ENCODE data around the gene CDH23.

CDH23 gene

DNA sequence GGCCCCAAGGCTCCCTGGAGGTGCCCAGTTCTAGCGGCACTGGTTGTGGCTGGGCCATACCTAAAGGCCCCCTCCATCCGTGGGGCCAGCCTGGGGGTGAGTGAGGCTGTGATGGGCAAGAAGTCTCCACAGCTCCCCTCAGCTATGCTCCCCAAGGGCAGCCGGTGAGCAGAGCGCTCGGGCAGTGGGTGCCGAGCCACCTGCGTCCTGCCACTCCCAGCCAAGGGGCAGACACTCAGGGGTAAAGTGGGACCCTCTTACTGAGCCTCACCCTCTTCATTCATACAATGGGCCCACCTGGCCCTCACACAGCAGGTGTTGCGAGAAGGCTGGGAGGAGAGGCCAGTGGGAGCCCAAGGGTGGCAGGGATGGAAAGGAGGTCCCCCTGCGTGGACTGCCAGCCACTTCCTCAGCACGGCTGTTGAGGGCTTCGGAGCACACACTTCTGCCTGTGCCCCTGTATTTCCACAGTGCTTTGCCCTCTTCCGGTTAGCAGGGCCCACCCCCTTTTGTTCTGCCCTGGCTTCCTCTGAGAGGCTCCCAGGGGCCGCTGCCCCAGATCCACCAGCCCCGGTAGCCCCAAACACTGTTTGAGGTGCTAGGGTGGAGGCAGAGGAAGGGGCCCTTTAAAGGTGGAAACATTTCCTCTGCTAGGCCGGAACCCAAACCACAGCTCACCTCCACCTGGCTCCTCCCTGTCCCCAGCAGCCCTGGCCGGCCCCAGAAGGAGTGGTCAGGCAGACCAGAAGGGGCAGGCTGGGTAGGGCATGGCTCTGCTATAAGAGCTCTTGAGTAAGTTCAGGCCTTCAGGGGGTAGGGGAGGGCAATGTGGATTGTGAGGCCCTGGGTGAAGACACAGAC is 339.2 kb downstream of the CDH23 start:
- peak; percentile 65 to 72 for DNase-seq

DNA sequence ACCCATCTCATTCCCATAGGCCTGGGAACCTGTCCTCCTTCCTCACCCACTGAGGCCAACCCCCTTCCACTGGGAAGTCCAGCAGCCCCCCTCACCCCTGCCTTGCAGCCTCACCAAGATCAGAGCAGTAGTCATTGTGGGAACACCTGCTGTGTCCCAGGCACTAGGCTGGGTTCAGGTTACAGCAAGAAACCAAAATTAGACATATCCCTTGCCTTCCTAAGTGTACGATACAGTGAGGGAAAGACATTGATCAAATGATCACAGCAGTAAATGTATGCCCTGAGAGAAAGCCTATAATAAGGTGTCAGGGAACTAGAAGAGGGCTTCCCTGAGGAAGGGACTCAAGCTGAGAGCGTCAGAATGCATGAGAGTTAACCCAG is 339.8 kb downstream of the CDH23 start:
- no peak for DNase-seq

DNA sequence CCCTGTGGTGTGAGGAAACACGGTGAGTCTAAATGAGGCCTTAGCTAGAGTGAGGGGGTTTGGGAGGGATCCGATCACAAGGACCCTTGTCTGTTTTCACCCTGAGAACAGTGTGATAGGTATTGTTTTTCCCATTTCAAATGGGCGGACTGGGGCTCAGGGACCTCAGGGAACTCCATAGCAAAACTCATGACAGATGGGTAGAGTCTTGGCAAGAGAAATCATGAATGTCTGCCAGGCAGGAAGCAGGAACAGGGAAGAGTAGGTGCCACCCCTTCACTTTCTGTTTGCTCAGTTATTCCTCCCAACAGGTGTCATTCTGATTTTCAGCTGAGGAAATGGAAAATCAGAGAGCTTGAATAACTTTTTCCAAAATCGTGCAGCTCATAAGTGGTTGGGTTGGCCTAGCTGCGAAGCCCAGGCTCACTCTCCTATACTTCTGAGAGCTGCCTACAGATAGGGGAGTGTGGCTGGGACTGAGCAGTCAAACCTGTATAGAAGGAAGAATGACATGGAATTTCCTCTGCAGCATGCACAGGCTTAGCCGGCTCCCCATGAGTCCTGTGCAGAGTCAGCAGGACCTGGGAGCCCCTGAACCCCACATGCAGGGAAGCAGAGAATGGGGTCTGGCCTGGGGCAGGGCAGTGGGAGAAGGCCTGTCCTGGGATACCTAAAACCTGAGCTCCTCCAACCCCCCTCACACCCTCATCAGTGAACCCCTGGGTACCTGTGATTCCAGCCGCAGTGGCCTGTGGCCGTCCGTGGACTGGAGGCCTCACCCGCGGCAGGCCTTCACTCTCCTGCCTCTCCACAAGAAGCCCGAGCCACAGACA is 340.5 kb downstream of the CDH23 start:
- DNase-seq = no peak

DNA sequence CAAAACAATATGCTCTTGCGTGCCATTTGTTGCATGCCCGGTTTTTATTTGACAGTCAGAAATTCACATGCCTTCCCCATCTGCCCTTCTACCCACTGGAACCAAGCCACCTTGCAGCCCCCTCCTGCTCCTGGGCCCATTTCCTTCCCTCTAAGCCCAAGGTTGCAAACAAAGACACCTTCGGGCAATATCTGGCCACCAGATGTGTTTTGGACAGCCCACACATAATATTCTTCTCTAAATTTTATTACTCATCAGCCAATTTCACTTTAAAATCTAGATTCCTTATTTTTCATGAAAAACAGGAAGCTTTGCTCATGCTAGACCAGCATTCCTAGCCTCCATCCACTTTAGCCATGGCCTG is 341.1 kb downstream of the CDH23 start:
- DNase-seq = no peak

DNA sequence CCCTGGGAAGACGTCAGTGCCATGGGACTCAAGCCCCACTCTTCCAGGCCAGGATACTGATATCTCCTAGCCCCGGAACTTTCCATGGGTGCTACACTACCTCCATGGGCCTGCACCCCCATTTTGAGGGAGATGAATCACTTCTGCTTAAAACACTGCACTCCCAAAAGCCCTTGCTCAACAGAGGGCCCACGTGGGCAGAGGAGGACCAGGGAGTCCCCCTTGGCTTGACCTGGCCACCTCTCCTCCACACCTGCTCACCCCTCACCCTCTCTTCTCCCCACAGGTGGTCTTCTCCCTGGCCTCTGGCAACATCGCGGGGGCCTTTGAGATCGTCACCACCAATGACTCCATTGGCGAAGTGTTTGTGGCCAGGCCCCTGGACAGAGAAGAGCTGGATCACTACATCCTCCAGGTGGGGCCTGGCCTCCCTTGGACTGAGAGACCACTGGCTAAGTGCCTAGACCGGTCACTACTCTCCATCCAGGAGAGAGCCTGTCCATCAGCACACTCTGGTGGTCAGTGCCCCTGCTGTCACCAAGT is 342.7 kb downstream of the CDH23 start:
- no peak for DNase-seq

DNA sequence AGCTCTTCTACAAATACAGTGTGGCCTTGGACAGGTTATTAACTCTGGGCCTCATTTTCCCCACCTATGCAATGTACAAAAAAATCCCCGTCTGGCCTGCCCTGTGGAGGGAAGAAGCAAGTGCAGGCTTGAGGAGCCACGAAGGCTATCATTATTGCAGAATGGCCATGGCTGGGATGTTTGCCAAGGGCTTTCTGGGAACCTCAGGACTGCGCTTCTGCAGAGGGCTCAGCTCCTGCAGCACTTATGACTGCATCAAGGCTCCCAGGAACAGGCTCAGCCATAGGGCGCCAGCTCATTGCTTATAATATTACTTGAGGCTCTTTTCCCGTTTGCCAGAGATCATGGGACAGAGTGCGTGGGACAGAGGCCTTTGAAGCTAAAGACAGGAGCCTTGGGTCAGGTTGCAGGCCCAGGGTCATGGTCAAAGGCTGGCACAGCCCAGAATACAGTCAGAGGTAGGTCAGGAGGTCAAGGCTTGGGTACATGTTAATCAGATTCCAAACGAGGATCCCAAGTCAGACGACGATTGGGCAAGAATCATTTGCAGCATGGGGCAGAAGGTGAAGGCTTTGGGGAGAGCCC is 343.4 kb downstream of the CDH23 start:
- DNase-seq = no peak

DNA sequence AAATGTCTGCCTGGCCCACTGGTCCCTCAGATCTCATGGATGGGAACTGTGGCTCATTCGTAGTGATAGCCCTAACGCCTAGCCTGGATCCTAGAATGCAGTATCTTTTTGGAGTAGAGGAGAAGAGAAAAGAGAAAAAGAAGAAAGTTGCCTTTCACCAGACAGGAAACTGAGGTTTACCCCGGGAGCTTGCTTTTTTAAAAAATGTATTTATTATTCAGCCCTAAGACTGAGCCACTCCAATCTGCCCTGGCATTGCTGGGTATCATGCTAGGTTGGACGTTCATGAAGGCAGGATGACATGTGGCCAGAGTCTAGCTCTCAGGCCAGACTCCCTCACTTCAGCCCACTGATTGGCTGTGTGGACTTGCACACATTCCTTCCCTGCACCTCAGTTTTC is 344.3 kb downstream of the CDH23 start:
- no peak for DNase-seq

DNA sequence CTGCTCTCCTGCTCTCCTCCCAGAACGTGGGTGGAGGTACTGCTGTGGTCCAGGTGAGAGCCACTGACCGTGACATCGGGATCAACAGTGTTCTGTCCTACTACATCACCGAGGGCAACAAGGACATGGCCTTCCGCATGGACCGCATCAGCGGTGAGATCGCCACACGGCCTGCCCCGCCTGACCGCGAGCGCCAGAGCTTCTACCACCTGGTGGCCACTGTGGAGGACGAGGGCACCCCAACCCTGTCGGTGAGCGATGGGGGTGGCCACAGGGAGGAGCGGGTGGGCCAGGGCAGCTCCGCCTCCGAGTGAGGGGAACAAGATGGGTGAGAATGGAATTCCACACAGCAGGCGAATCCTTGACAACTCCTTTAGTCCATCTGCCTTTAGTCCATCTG is 345.0 kb downstream of the CDH23 start:
- DNase-seq = no peak

DNA sequence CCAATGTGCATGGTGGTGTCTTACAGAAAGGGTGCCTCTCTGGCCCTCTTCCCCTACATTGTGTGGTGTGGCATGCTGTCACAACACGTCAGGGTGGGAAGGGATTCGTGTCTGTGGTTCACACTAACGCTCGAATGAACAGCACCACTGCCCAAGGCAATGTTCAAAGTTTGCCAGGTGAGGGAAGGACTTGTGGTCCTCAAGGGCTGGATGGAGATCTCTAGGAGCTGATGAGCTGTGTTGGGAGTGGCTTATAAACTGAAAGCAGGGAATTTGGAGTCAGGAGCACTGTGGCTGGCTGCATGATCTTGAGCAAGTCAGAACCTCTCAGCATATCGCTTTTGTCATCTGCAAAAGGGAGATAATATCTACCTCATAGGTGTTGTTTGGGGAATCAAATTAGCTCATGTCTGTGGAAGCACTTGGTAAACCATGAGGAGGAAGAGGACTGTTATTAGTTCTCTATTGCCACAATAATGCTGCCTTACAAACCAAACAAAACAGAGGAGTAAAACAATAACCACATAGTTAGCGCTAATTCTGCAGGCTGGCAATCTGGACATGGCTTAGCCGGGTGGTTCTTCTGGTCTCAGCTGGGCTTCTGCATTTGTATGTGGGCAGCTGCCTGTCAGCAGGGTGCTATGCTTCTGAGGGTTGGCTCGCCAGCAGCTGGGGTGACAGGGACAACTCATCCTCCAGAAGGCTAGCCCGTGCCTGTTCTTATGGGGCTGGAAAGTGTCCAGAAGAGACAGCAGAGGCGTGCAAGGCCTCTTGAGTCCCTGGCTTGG is 345.8 kb downstream of the CDH23 start:
- DNase-seq = no peak

DNA sequence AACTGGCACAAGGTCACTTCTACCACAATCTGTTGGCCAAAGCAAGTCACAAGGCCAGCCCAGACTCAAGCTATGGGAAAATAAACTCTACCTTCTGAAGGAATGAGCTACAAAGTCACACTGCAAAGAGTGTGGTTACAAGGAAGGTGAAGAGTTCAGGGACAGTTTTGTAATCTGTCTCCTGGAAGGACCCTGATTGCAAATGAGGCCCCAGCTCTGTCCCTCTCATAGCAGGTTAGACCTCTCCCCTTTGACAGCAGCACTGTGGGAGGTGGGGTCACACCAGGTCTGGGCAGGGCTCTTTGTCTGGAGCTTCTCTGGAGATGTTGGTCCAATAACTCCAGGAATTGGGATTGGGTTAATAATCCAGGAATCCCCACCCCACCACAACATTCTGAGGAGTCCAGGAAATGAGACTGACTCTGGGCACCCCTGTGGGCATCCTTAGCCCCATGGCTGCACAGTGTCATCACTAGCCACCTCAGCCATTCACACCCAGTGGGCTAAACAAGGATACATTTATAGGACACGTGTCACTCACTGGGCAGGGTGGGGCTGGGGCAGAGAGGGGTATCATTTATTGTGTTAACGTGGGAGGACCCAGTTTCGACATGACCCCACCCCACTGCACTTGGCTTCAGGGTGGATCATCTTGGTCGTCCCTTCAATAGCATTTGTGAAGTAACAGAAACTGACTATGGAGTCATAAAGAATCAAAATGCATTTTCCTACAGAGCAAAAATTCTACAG is 346.5 kb downstream of the CDH23 start:
- no peak for DNase-seq

DNA sequence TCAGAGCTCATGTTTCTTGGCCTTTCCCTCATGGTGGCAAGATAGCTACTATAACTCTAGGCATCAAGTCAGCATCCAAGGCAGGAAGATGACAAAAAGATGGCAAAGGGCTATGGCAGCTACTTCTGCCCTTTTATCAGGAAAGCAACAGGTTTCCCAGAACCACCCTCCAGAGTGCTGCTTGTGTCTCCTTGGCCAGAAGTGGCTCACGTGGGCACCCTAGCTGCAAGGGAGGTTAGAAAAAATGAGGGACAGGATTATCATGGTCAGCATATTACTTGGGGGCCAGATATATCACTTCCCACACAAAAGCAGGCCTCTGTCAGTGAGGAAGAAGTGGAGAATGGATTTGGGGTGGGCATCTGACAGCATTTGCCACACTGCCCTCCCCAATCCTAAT is 347.1 kb downstream of the CDH23 start:
- no peak for DNase-seq

DNA sequence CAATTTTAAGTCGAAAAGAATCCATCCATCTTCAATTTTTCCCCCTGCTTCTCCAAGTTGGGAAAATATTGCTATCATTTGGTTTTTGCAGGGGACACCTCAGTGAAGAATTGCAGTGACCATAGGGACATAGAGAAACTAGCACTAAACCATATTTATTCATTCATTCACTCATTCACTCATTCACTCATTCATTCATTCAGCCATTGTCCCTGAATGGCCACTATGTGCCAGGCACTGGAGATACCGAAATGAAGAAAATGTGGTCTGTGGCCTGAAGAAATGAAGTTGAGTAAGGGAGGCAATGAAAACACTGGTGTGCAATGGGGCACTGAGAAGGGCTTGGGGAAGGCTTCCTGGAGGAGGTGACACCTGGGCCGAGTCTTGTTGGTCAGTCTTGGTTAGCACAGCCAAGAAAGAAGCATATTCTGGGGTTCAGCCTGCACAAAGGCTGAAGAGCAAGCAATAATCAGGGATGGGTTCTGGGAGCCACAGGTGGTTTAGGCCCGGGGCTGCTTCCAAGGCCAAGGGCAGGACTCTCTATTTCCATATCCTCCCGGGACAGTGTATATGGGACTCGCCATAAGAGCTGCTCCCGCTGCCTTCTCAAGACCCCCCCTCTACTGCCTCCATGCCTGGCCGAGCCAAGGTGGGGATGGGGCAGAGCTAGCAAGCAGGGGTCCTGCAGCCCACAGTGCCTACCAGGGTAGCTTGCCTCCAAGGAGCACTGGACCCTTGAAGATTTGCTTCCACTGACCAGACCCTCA is 348.4 kb downstream of the CDH23 start:
- DNase-seq = no peak

DNA sequence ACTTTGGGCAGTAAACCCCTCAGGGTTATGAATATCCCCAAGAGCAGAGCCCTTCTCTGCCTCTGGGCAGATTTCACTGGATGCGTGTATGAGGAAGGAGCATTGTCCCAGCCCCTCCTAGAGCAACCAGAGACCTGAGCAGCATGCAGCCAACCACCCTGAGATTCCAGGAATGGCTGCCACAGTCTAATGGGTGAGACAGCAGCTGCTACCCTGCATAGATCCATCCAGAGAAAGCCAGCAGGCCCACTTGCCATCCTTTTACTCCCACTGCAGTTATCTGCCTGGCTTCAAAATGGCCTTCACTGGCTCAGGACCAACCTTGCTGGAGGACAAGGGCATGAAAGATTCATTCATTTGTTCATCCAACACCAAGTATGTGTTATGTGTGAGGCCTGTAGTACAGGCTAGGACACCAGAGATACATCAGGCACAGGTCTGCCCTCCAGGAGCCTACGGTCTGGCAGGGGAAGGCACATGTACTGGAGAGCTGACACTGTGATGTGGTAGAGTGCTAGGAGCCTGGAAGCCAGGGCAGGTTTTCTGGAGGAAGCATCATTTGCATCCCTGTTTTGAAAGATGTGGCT is 349.0 kb downstream of the CDH23 start:
- DNase-seq = no peak

DNA sequence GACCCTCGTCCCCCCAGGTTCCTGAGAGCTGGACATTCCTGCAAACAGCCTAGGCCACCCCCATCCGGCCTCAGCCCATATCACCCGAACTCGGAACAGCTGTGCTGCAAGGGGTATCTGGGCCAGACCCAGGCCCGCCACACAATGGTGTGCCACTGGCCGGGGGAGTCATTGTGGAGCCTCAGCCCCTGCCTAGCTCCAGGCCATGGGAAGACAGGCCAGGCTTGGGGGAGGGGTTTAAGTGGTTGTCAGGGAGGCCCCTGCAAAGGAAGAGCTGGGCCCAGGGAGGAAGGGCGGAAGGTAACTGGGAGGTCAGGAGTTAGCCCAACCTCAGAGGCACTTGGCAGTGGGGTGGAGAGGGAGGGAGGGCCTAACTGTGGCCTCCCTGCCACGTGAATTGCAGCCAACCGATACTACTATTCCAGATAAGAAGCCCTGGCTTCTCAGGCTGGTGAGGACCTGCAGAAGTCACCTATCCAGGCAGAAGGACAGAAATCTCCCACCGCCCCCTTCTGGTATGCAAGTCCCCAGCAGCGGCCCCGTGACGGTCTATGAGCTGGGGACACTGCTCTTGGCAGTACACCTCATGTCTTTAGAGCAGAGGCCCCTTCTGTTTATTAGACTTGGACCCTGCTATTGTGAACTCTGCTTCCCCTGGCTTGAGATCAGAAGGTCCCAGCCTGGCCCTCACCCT is 349.8 kb downstream of the CDH23 start:
- no peak for DNase-seq

DNA sequence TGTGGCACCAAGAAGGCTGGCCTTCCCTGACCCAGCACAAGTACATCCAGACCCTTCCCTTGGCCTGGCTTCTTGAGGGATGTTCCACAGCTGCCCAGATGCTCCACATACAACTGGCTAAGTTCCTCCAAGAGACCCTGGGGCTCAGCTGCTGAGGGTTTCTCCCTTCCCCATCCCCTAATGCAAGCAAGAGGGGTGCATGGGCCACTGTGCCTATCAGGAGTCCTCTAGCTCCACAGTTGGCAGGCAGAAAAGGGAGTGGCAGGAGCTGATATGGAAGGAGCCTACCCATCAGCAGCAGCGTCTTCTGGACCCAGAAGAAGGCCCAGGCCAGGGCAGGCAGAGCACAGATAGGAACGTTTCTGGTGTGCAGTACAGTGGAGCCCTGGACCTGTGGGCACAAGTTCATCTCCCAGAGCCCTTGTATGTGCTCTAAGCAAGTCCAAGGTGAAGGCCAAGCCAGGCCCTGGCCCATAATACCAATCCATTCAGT is 350.4 kb downstream of the CDH23 start:
- no peak for DNase-seq

DNA sequence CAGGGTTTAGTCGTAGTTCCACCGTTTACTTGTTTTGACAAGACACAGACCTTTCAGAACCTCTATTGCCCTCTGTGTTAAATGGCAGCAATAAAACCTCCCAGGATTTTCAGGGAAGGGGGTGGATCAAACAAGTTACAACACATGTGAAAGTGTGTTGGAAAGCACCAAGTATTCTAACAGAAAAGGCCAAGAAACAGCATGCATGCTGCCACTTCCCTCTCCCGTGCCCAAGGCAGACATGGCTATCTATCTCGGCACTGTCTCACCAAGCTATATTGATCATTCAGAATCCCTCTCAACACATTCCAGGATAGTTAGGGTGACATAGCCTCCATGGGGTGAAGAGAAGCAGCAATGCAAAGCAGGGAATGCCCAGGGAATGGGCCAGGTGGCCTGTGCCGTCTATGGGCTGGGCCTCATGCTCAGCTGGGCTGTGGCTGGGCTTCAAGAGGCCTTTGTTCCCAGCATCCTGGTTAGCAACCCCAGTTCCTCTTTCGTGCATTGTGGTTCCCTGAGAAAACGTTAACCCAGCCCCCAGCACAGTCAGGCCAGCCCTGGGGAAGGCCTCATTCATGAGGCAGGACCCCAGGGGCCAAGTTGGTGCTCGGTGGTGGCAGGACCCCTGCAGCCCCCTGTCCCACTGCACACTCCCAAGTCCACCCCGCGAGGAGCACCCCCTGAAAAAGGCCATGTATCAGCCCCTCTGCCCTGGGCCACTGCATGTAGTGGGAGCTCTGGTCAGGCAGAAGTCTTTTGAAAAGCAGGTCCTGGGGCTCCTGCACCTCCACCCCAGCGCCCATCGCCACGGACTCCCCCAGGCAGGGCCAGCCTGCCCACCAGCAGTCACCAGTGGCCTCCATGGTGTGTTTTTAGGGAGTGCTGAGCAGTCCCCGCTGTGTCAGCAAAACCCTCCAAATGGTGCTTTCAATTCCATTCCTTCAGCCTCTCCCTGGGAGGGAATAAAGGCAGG is 351.1 kb downstream of the CDH23 start:
- peak in 1 of 2 donors; percentile 40 for DNase-seq

DNA sequence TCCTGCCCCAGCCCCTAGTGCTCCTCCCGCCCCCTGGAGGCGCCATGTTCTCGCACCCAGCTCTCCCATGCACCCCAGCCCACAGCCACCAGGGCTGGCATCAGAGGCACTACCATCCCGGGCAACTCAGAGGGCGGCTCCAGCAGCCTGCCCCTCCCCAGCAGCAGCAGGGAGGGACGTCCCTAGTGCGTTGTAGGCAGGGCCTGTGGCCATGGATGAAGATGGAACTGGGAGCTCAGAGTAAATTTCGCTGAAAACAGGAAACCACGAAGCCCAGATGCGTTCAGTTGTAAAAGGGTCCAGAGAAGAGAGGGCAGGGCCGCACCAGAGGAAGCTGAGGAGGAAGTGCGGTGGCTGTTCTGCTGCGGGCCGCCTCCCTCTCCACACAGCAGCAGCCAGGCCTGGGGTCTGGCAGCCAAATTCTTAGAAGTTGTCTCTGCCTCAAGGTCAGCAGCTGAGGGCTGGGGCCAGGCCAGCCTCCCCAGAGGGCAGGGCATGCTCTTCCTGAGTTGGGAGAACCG is 352.0 kb downstream of the CDH23 start:
- DNase-seq = peak; percentile 84 to 85

DNA sequence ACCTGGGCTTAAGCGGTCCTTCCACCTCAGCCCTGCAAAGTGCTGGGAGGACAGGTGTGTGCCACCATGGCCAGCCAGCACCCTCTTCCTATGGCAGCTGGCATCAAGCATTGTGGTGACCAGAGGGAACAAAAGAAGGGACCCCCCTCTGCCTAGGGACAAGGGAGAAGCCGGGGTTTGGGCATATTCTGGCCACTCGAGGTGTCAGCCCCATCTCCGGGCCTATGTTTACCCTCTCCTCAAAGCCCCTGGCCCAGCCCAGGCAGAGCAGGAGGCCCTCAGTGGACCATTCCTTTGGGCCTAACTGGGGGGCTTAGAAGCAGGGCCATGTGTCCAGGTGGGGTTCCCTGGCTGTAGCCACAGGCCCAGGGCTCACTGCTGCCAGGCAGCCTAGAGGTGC is 352.7 kb downstream of the CDH23 start:
- no peak for DNase-seq

All from CD4-positive, alpha-beta T cell treated with Interleukin-1 beta for 1 hour (primary cell).